NCI-H1048 (cell line): Measurements from ENCODE around the gene TMEM191B.
"Not testable (repeated sequence)": the region's sequence is repeated elsewhere in the genome, so short reads cannot be mapped to it uniquely, and the experiment has no call there.

ENCODE experiments used
- DNase-seq: peaks from one replicate; lab custom pipeline; 2025; lab: John Stamatoyannopoulos, UW

The TMEM191B gene

GRCh38 chr22:18527752-18528596 is at the start of gene TMEM191B:
TMEM191B (plus strand) TSS chr22:18527802; CDS start chr22:18527981, 179 bp downstream.
- DNase-seq, result not testable (repeated sequence)

- not testable (repeated sequence) for DNase-seq
Observed at GRCh38 chr22:18496227-18496626, 31.4 kb upstream of the TMEM191B start.

DNA sequence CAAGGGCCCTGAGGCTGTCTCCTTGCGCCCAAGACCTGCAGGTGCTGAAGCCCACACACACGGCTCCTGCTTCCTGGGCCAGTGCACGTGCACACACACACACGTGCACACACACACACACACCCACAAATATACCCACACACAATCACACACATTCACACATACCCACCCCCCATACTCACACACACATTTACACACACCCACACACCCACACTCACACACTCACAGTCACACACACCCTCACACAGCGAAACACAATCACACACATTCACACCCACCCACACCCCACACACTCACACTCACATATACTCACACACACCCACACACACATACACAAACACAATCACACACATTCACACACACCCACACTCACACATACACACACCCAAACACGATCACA is 16.3 kb upstream of the TMEM191B start:
- DNase-seq, result not testable (repeated sequence)

GRCh38 chr22:18512378-18512777 is 15.2 kb upstream of the TMEM191B start:
- DNase-seq, result not testable (repeated sequence)

GRCh38 chr22:18513454-18513853 is 14.1 kb upstream of the TMEM191B start:
- DNase-seq, result not testable (repeated sequence)

DNA sequence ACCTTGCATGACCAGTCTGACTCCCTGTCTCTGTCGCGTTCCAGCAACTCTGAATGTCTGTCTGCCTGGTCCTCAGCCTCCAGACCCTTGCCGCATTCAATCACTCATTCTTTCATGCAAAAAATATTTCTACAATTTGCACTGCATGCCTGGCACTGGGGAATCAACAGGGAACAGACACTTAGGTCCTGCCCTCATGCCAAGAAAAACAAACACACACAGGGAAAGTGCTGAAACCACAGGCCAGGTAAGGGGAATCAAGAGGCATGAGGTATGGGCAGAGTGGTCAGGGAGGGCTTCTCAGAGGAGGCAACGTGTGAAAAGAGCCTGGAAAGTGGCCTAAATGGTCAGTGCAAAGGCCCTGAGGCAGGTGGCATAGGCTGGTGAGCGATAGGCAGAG is 9.5 kb upstream of the TMEM191B start, which contains the start of gene GGTLC3:
GGTLC3 (minus strand) TSS at position 101 of the 400 bp plus-strand sequence. CDS start 264 bp downstream, outside the sequence.
- DNase-seq, result not testable (repeated sequence)

- DNase-seq, result not testable (repeated sequence)
Observed at GRCh38 chr22:18522762-18523161, 4.8 kb upstream of the TMEM191B start.

DNA sequence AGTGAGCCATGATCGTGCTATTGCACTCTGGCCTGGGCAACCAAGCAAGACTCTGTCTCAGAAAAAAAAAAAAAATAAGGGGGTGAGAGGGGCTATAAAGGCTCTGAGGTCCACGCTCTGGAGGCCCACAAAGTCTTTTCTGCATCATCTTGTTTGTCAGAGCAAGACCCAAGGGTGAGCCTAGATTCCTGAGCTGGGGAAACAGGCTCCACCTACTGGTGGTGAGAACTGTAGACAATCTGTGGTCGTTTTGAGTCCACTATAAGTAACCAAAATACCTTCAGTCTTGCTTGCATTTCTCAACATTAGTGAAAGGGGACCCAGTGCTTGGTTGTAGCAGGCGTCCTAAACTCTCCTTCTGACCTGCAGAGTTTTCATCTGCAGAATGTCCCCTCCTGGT is 4.3 kb upstream of the TMEM191B start:
- not testable (repeated sequence) for DNase-seq

DNA sequence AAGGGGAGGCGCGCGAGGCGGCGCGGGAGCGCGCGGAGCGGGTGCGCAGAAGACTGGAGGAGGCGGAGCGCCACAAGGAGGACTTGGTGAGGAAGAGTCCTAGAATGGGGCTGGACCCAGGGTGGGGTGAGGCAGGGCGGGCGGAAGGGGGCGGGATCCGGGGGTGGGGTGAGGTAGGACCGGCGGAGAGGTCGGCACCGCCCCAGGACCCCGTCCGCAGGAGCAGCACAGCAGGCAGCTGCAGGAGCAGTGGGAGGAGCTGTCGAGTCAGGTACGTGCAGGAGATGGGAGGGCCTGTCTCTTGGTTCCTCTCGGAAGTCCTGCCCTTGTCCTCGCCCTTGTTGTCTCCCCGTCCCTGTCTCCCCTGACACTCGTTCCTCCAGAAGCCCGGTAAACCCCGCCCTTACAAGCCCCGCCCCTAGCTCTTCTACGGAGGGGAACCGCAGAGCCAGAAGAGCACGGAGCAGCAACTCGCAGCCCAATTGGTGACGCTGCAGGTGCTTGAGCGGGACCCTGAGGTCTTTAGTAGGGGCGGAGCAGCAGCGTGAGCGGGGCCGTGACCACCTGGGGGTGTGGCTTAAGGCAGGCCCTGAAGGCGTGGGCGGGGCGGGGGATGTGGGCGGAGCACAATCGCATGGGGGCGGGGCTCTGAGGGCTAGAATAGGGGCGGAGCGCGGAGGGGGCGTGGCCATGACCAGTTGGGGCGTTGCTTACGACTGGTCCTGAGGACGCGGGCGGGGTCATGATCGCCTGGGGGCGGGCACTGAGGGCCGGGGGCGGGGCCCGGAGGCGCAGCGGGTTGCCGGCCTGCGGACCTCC is 1.2 kb downstream of the TMEM191B start:
- not testable (repeated sequence) for DNase-seq

DNA sequence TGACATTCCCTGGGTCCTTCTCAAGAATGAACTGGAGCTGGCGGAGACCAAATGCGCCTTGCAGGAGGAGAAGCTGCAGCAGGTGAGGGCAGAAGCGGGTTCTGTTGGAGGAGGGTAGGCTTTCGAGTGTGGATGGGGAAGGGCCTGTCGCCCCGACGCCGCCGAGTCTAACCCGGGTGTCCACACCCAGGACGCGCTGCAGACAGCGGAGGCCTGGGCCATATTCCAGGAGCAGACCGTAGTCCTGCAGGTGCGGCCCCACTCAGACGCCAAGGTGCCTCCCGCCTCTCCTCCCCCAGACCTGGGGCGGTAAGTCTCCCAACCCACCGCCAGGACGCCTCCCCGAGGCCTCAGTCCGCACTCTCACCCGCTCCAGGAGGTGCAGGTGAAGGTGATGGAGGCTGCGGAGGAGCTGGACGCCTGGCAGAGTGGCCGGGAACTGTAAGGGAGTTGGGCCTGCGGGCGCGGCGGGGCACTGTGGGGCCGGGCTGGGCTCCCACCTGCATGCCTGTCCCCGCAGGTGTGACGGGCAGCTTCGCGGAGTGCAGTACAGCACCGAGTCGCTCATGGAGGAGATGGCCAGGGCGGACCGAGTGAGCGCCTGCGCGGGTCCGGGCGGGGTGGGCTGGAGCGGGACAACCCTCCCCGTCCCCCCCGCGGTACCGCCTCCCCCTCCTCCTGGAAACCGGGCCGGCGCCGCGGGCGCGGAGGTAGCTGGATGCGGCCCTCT is 2.0 kb downstream of the TMEM191B start:
- DNase-seq, result not testable (repeated sequence)

DNA sequence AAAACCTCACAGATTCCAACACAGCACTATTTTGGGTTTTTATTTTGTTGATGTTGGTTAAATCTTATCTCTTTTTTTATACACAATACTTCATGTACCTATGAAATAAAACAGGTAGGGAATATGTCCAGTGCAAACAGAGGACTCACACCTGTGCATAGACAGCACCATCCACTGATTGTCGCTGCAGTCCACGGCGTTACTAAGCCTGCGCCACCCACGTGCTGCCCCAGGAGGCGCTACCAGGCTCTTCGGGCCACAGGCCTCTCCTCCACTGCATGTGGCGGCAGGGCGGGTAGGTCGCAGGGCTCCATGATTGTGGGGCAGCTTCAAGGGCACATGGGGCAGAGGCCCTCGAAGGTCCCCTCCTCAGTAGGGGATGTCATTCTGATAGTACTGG is 6.0 kb downstream of the TMEM191B start:
- not testable (repeated sequence) for DNase-seq

DNA sequence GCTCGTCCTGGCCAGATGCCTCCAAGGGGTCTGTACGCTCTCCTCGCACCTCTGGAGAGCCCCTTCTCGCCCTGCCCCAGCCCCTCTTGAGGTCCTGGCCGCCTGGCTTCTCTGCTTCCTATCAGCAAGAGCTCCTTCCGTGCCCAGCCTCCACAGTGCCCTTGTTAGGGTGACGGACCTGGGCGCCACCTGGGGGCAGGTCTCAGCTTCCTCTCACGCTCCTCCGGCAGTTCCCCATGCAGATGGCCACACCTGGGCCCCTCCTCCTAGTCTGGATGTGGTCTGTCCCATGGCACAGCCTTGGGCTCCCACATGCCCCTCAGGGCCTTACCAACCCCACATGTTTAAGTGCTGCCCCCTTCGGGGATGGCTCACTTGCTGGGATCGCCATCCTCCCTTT is 6.7 kb downstream of the TMEM191B start:
- not testable (repeated sequence) for DNase-seq

- DNase-seq, result not testable (repeated sequence)
Observed at GRCh38 chr22:18539994-18540393, 12.4 kb downstream of the TMEM191B start.

- DNase-seq, result not testable (repeated sequence)
Observed at GRCh38 chr22:18543400-18543799, 15.8 kb downstream of the TMEM191B start.

DNA sequence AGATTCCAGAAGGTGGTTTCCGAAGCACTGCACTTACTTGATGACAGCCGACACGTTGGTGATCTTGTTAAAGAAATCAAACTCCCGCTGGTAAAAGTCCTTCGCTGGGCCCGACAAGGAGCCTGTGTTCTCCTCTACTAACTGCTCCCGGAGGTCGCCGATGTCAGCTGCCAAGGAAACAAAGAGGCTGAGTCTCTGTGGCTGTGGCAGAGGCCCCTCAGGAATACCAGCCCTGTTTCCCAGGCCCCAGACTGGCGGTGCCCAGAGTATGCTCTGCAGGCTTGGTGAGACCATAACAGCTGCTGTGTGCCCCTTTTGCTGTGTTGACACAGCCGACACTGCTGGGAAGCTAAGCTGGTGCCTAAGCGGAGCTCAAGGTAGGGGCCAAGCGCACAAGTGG is 17.0 kb downstream of the TMEM191B start:
- not testable (repeated sequence) for DNase-seq

GRCh38 chr22:18549458-18550179 is 22.0 kb downstream of the TMEM191B start:
- not testable (repeated sequence) for DNase-seq

GRCh38 chr22:18551046-18551445 is 23.4 kb downstream of the TMEM191B start:
- not testable (repeated sequence) for DNase-seq

DNA sequence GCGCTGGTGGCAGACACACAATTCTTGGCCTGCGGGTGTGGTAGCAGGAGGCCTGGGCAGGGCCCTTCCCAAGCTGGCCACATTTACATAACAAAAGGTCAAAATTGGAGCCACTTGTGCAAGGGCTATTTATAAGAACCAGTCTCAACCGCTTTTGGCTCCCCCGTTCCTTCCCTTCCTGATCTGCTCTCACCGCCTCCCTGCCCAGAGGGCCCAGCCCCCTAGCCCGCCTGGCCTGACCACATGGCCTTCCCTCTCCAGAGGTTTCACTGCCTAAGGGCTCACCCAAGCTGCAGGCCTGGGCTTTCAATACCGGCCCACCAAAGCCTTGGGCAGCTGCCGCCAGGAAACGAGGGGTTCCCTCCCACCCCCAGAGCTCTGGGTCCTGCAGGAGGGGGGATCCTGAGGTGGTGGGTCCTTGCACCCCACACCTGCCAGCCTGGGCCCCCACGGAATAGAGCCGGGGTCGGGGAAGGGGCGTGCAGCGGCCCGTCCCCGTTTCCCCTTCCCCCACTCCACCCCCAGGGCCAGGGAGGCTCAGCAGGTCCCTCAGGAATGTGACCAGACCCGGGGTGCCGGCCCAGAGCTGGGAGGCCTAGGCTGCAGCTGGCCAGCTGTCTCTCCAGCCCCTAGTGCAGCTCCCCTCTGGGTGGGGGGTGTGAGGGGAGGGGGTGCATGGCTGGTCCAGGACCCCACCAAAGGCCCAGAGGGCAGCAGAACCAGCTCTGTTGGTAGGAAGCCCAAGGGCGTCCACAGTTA is 25.4 kb downstream of the TMEM191B start:
- DNase-seq, result not testable (repeated sequence)

DNA sequence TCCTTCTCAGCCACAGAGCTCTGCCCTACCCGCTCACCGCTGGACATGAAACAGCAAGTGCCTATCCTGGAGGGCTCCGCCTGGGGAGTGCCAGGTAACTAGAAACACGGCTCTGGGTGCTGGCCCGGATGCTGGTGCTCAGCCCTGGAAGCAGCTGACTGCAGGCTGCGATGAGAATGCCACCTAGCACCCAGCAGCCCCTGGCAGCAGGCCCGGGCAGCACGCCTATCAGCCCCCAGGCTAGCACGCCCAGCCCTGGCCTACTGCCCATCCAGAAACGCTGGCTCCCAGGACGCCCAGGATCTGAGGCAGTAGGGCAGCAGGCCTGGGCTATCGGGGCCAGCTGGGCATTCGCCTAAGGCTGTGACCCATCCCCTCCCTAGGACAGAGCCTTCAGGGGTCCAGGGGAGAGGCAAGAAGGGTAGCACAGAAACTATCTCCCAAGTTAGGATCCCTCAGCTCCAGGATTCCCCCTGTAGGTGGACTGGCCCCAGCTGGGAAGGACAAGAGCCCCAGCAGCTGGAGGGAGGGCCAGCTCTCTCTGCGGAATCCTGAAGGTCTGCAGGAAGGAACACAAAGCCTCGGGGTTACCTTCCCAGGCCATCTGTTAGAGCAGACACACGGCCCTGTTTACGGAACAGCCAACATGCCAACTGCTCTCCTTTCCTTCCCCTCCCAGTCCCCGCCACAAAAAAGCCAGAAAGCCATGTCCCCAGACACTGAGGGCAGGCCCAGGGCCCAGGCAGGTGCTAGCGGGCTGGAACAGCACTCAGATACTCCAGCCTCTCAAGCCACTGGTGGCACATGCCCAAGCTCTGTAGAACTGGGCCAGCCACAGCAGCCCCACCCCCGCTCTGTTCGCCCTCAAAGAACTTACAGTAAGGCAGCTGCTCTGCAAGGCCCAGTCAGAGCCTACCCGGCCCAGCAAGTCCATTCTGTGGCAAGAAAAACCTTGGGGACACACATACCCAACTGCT is 27.0 kb downstream of the TMEM191B start:
- DNase-seq, result not testable (repeated sequence)
